ENCODE data around the gene ZNF780B. TPM values are rescaled to one million over a fixed set of nuclear protein-coding genes. Genes with fewer than 3 reads are reported as not detected.

Gene ZNF780B
- total RNA-seq, 1 donor from 2014 or later = 27.5 TPM

DNA sequence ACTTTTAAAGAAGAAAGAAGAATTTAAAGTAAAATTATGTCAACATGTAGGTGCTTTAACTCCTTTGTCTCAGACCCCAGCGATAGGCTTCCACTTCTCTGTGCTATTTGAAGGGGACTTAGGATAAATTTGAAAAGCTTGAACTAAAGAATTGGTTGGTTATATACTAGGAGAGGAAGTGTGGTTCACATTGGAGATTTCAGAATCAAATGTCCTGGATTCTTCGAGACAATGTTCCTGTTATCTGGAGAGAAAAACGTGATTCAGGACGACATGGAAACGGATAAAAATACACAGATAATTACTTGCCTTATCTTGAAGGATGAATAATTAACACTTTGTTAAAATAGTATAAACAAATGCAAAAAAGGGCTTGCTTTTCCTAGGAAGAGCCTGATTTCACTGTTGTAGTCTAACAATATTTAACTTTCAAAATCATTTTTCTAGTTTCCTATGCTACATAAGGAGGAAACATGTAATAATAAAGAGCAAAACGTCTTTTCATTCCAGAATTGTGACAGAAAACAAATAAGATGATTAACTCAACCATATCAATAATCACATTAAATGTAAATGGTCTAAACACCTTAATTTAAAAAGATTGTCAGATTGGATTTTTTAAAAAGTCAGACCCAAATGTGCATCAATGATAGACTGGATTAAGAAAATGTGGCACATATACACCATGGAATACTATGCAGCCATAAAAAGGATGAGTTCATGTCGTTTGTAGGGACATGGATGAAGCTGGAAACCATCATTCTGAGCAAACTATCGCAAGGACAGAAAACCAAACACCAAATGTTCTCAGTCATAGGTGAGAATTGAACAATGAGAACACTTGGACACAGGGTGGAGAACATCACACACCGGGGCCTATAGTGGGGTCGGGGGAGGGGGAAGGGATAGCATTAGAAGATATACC is 35.4 kb upstream of the ZNF780B start:
- Histone ChIP-seq H3K4me1 (peaks cover 19% of the 10 kb centered on the region), H3K27me3 (peaks cover 2% of the 10 kb centered on the region), H3K36me3 (no peaks in the 10 kb centered on the region), H3K4me3 (peak overlapping the region; percentile 79), H3K27ac (peak overlapping the region; percentile 92), H3K9me3 (no peaks in the 10 kb centered on the region)
- ATAC-seq = no peak
- intact Hi-C loops (cut with DNase I) = no loop called here
- TF ChIP-seq CTCF (IDR thresholded peaks at IDR 0.05) = no peak
- DNase-seq = no peak

DNA sequence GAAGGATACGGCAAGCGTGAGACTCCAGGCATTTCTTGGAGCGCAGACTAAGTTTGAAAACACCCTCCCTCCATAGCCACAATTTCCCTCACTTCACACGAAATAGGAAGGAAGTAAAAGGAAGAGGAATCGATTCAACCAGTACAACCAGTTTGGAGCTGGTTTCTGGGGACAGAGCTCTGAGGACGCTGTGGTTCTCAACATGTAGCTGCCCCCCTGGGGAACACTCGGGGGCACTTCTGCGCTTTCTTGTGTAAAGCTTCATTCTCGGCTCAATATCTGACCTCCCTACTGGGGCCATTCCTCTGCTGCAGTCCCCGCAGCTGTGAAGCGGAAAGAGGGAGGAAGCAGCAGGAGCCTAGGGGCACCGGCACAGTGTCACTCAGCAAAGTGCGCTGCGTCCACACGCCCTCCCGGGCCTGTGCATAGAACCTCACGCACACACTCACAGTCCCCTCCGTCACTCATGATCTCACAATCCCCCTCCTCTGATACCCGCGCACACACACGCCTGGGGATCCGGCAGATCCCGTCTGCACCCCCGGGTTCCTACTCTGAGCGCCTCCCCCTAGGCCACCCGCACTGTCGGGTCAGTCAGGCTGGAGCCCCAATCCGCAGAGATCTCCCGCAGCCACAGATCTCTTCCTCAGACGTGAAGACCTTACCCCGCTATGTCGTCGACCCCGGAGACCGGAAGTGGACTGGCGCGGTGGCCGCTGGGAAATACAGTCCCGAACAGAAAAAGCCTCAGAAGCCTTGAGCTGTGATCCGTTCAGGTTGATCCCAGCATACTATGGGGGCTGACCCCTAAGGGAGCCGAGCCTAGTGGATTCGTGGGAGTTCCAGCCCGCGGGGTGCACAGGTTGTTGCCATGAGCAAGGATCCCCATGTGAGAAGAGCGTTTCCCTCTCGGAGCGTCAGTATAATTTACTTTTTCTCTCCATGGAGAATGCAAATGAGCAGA is 34.5 kb upstream of the ZNF780B start, which contains the start of gene ZNF780A:
Gene ZNF780A (minus strand): TSS at position 703 of the 964 bp plus-strand sequence. CDS start 6,190 bp downstream, outside the sequence.
- Histone ChIP-seq H3K36me3 (no peaks in the 10 kb centered on the region), H3K27me3 (no peaks in the 10 kb centered on the region), H3K4me1 (peaks cover 19% of the 10 kb centered on the region), H3K27ac (peak within 1 kb of the TSS; percentile 92), H3K4me3 (peak within 1 kb of the TSS; percentile 79), H3K9me3 (no peaks in the 10 kb centered on the region)
- DNase-seq = peak; percentile 89
- peak; percentile 97 for ATAC-seq
- no peak for TF ChIP-seq CTCF (IDR thresholded peaks at IDR 0.05)
- intact Hi-C loops (cut with DNase I) = no loop called here

- Histone ChIP-seq H3K27ac (peak overlapping the region; percentile 92), H3K27me3 (no peaks in the 10 kb centered on the region), H3K4me1 (peaks cover 19% of the 10 kb centered on the region), H3K4me3 (peak overlapping the region; percentile 79), H3K9me3 (no peaks in the 10 kb centered on the region), H3K36me3 (peaks cover 2% of the 10 kb centered on the region)
- ATAC-seq (no peak), DNase-seq (no peak)
- no peak for TF ChIP-seq CTCF (IDR thresholded peaks at IDR 0.05)
- intact Hi-C loops (cut with DNase I) = no loop called here
Measured at GRCh38 chr19:40089462-40089861, 33.4 kb upstream of the ZNF780B start.

DNA sequence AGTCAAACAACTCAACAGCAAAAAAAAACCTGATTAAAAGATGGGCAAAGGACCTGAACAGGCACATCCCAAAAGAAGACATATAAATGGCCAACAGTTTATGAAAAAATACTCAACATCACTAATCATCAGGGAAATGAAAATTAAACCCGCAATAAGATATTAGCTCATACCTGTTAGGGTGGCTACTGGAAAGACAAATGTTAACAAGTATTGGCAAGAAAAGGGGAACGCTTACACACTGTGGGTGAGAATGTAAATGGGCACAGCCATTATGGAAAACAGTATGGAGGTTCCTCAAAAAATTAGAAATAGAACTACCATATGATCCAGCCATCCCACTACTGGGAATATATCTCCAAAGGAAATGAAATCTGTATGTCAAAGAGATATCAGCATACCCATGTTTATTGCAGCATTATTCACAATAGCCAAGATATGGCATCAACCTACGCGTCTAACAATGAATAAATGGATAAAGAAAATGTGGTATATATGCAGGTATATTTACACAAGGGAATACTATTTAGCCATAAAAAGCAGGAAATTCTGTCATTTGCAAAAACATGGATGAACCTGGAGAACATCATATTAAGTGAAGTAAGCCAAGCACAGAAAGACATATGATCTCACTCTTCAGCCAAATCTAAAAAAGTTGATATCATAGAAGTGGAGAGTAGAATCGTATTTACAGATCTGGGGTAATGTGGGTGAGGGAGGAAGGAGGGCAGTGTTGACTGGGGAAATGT is 32.4 kb upstream of the ZNF780B start:
- intact Hi-C loops (cut with DNase I) = no loop called here
- Histone ChIP-seq H3K9me3 (no peaks in the 10 kb centered on the region), H3K27ac (no peak overlapping the region), H3K4me3 (no peak overlapping the region), H3K36me3 (peaks cover 11% of the 10 kb centered on the region), H3K4me1 (peaks cover 19% of the 10 kb centered on the region), H3K27me3 (no peaks in the 10 kb centered on the region)
- DNase-seq = no peak
- TF ChIP-seq CTCF (IDR thresholded peaks at IDR 0.05) = no peak
- ATAC-seq = no peak

GRCh38 chr19:40084948-40085347 is 28.9 kb upstream of the ZNF780B start:
- Histone ChIP-seq H3K27me3 (no peaks in the 10 kb centered on the region), H3K36me3 (peaks cover 44% of the 10 kb centered on the region), H3K4me3 (no peak overlapping the region), H3K4me1 (peaks cover 14% of the 10 kb centered on the region), H3K27ac (no peak overlapping the region), H3K9me3 (no peaks in the 10 kb centered on the region)
- DNase-seq = no peak
- intact Hi-C loops (cut with DNase I) = no loop called here
- peak; percentile 60 for ATAC-seq
- no peak for TF ChIP-seq CTCF (IDR thresholded peaks at IDR 0.05)

Data from upper lobe of right lung (tissue), 1 donor.